MCF 10A (cell line): ENCODE results near the gene MEGF9. TPM values are rescaled to one million over a fixed set of nuclear protein-coding genes. Genes with fewer than 3 reads are reported as not detected.

Experiments
- Bru-seq: library from RNA; stranded (reverse); fragments of 400-500 nt; gene quantifications from one replicate; lab custom pipeline; 2021; lab: Mats Ljungman, UMichigan
- BruChase-seq, 2 experiments: library from RNA; stranded (reverse); fragments of 400-500 nt; gene quantifications; one replicate each; lab custom pipeline; 2021; lab: Mats Ljungman, UMichigan
- BruUV-seq: library from RNA; stranded (reverse); fragments of 400-500 nt; replicated peaks from 2 replicates; lab custom pipeline; 2021; lab: Mats Ljungman, UMichigan
- CTCF ChIA-PET: fragments of 300-600 bp; sonication (Branson Sonifier 250); formaldehyde crosslinking; extraction: SDS; loops from one replicate; lab custom pipeline; 2021; ENCODE audit warnings: antibody characterized with exemption, inconsistent platforms; lab: Yijun Ruan, JAX
- POLR2A ChIA-PET: fragments of 300-600, 350-650 bp; sonication (Branson Sonifier 250); formaldehyde crosslinking; extraction: SDS; loops from one replicate; lab custom pipeline; 2020; ENCODE audit warnings: antibody characterized with exemption, inconsistent platforms; lab: Yijun Ruan, JAX
- DNase-seq: peaks from one replicate; pipeline ENCODE4 v3.0.0-alpha.2; 2018; ENCODE audit not compliant: unreplicated experiment
- H3K27ac Mint-ChIP-seq: one replicate; pipeline ENCODE4 v1.8.0; 2022; ENCODE audit warnings: mild to moderate bottlenecking, low read depth, mixed read lengths; ENCODE audit not compliant: unreplicated experiment
- H3K27me3 Mint-ChIP-seq: one replicate; pipeline ENCODE4 v1.8.0; 2022; ENCODE audit warnings: mixed read lengths; ENCODE audit not compliant: insufficient read depth, unreplicated experiment
- H3K36me3 Mint-ChIP-seq: one replicate; pipeline ENCODE4 v1.8.0; 2022; ENCODE audit warnings: mild to moderate bottlenecking, moderate library complexity, mixed read lengths; ENCODE audit not compliant: insufficient read depth, unreplicated experiment
- H3K4me1 Mint-ChIP-seq: one replicate; pipeline ENCODE4 v1.8.0; 2022; ENCODE audit warnings: mixed read lengths; ENCODE audit not compliant: insufficient read depth, unreplicated experiment
- H3K4me3 Mint-ChIP-seq: one replicate; pipeline ENCODE4 v1.8.0; 2022; ENCODE audit warnings: mild to moderate bottlenecking, moderate library complexity, mixed read lengths; ENCODE audit not compliant: unreplicated experiment
- H3K9me3 Mint-ChIP-seq: one replicate; pipeline ENCODE4 v1.8.0; 2022; ENCODE audit warnings: mixed read lengths; ENCODE audit not compliant: unreplicated experiment
- intact Hi-C: fragments of 100-400 bp; cut with micrococcal nuclease; formaldehyde crosslinking; loops from 2 replicates; pipeline ENCODE4 v1.14.1; 2022
- long read RNA-seq: library from polyadenylated mRNA; stranded (forward); transcript quantifications from one replicate; pipeline ENCODE4 v2.0.0, GENCODE V29; 2022
- total RNA-seq: library from RNA; stranded (reverse); gene quantifications from 2 replicates; pipeline ENCODE4 v1.2.3, GENCODE V29; 2022
- TF ChIP-seq, protein P1 (sequence below): fragments of 200-600 bp; IDR thresholded peaks from one replicate; pipeline ENCODE4 v1.8.0; 2022; ENCODE audit warnings: antibody characterized with exemption, mild to moderate bottlenecking; ENCODE audit not compliant: unreplicated experiment

Gene MEGF9
- total RNA-seq, result 5.7 and 6.9 TPM in 2 replicates
- Bru-seq, nascent RNA, result percentile 59 among the genes with signal in this experiment
- percentile 66 among the genes with signal in this experiment for BruChase-seq, experiment 1, labeled RNA remaining after a 6-hour chase
- BruChase-seq, experiment 2, labeled RNA remaining after a 2-hour chase, result percentile 53 among the genes with signal in this experiment
- long read RNA-seq, full-length matches to known transcripts, result 5 of 7 reads
- long read RNA-seq, partial matches to known transcripts, result 0 of 7 reads
- long read RNA-seq, other reads (novel, unspliced or antisense), result 2 of 7 reads

GRCh38 chr9:120714088-120714845 lies at the start of gene MEGF9:
Gene MEGF9 (minus strand): TSS chr9:120714470. CDS start chr9:120714358, 112 bp downstream.
- Mint-ChIP-seq H3K4me1 (peaks cover 20% of the 10 kb centered on the region), H3K27ac (peak within 1 kb of the TSS; percentile 95), H3K4me3 (peak within 1 kb of the TSS; percentile 91), H3K36me3 (no peaks in the 10 kb centered on the region), H3K9me3 (no peaks in the 10 kb centered on the region), H3K27me3 (no peaks in the 10 kb centered on the region)
- ChIA-PET POLR2A (interaction anchor here (0.9 to 2.2 kb wide), 10 partner anchors 10 to 181 kb away, joined by 3 to 10 read pairs (median 4); partner anchors contain the start of gene FBXW2), CTCF (interaction anchor here (0.6 to 1.5 kb wide), 4 partner anchors 9 to 438 kb away, joined by 3 to 5 read pairs (median 4); no protein-coding TSS in a partner anchor)
- DNase-seq, result peak; percentile 98
- TF ChIP-seq, protein P1, sequence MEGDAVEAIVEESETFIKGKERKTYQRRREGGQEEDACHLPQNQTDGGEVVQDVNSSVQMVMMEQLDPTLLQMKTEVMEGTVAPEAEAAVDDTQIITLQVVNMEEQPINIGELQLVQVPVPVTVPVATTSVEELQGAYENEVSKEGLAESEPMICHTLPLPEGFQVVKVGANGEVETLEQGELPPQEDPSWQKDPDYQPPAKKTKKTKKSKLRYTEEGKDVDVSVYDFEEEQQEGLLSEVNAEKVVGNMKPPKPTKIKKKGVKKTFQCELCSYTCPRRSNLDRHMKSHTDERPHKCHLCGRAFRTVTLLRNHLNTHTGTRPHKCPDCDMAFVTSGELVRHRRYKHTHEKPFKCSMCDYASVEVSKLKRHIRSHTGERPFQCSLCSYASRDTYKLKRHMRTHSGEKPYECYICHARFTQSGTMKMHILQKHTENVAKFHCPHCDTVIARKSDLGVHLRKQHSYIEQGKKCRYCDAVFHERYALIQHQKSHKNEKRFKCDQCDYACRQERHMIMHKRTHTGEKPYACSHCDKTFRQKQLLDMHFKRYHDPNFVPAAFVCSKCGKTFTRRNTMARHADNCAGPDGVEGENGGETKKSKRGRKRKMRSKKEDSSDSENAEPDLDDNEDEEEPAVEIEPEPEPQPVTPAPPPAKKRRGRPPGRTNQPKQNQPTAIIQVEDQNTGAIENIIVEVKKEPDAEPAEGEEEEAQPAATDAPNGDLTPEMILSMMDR, result no peak
- BruUV-seq, result no TSS peak
- intact Hi-C loops, result loop anchor here (1.0 kb wide), 1 partner anchor 95 kb away; no protein-coding TSS in a partner anchor

DNA sequence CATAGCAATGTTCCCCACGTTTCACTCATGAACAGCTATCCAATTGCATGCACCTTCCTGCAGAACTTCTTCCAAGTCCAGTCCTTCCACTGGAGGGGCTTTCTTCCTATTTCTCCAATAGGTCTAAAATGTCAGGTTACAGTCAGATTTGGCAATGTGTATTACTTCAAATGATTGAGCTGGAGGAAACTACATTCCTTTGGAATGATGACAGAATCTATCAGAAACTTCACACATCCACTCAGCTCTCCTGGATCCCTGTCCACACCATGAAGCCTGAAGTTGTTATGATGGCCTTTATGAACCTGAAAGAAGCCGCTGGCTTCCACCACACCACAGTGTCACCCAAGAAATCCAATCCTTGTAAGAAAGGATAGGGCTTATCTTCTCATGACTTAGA lies 46.7 kb upstream of the MEGF9 start:
- Mint-ChIP-seq H3K4me1 (peaks cover 5% of the 10 kb centered on the region), H3K36me3 (peaks cover 67% of the 10 kb centered on the region), H3K9me3 (no peaks in the 10 kb centered on the region), H3K27ac (peak overlapping the region; percentile 69), H3K4me3 (no peak overlapping the region), H3K27me3 (no peaks in the 10 kb centered on the region)
- ChIA-PET CTCF (interaction anchor here (0.6 to 1.5 kb wide), 6 partner anchors 8 to 299 kb away, joined by 3 to 5 read pairs (median 4); partner anchors contain the start of gene PSMD5), POLR2A (interaction anchor here (1.4 kb wide), 1 partner anchor 18 kb away, joined by 3 read pairs; no protein-coding TSS in a partner anchor)
- TF ChIP-seq, protein P1, result no peak
- intact Hi-C loops, result no loop called here
- no TSS peak for BruUV-seq
- DNase-seq, result no peak

GRCh38 chr9:120759755-120760400 lies 45.6 kb upstream of the MEGF9 start:
- CTCF ChIA-PET, result interaction anchor here (0.6 to 0.7 kb wide), 2 partner anchors 221 to 638 kb away, joined by 3 read pairs; no protein-coding TSS in a partner anchor
- intact Hi-C loops, result no loop called here
- BruUV-seq, result no TSS peak
- H3K36me3 Mint-ChIP-seq, result peaks cover 61% of the 10 kb centered on the region
- POLR2A ChIA-PET, result interaction anchor here (0.6 to 1.4 kb wide), 2 partner anchors 19 to 30 kb away, joined by 3 read pairs; no protein-coding TSS in a partner anchor
- peaks cover 5% of the 10 kb centered on the region for H3K4me1 Mint-ChIP-seq
- no peaks in the 10 kb centered on the region for H3K27me3 Mint-ChIP-seq
- TF ChIP-seq, protein P1, result no peak
- no peaks in the 10 kb centered on the region for H3K9me3 Mint-ChIP-seq
- DNase-seq, result no peak
- no peak overlapping the region for H3K4me3 Mint-ChIP-seq
- no peak overlapping the region for H3K27ac Mint-ChIP-seq
